ENCODE data around the gene PPM1K. TPM values are rescaled to one million over a fixed set of nuclear protein-coding genes. Genes with fewer than 3 reads are reported as not detected.

The PPM1K gene
- total RNA-seq, 1 experiment from 2014 or later, result 3.4 TPM

- no peak for DNase-seq (ENCODE audit: low read depth)
These were observed 7.2 kb downstream of the PPM1K start for GRCh38 chr4:88276952-88277710.

- no peak for DNase-seq (ENCODE audit: low read depth)
These were observed 8.3 kb downstream of the PPM1K start for GRCh38 chr4:88275949-88276515.

- DNase-seq (ENCODE audit: low read depth), result no peak
These were observed 8.8 kb downstream of the PPM1K start for GRCh38 chr4:88275516-88275915.

GRCh38 chr4:88268913-88269312, 15.4 kb downstream of the PPM1K start:
- no peak for DNase-seq (ENCODE audit: low read depth)

- no peak for DNase-seq (ENCODE audit: low read depth)
These were observed 20.0 kb downstream of the PPM1K start for GRCh38 chr4:88264336-88264735.

- DNase-seq (ENCODE audit: low read depth), result no peak
These were observed 26.6 kb downstream of the PPM1K start for GRCh38 chr4:88257726-88258125.

- DNase-seq (ENCODE audit: low read depth), result no peak
These were observed 29.2 kb downstream of the PPM1K start for GRCh38 chr4:88255111-88255510.

GRCh38 chr4:88251924-88252323, 32.4 kb downstream of the PPM1K start:
- no peak for DNase-seq (ENCODE audit: low read depth)

GRCh38 chr4:88247148-88247547, 37.2 kb downstream of the PPM1K start:
- DNase-seq (ENCODE audit: low read depth), result no peak

- no peak for DNase-seq (ENCODE audit: low read depth)
These were observed 37.8 kb downstream of the PPM1K start for GRCh38 chr4:88246600-88246999.

- no peak for DNase-seq (ENCODE audit: low read depth)
These were observed 39.4 kb downstream of the PPM1K start for GRCh38 chr4:88244816-88245579.

- no peak for DNase-seq (ENCODE audit: low read depth)
These were observed 40.3 kb downstream of the PPM1K start for GRCh38 chr4:88244056-88244455.

- DNase-seq (ENCODE audit: low read depth), result no peak
These were observed 42.2 kb downstream of the PPM1K start for GRCh38 chr4:88242144-88242543.

- DNase-seq (ENCODE audit: low read depth), result no peak
These were observed 44.1 kb downstream of the PPM1K start for GRCh38 chr4:88240297-88240714.

GRCh38 chr4:88230969-88231771, 53.2 kb downstream of the PPM1K start:
- no peak for DNase-seq (ENCODE audit: low read depth)

- no peak for DNase-seq (ENCODE audit: low read depth)
These were observed 53.9 kb downstream of the PPM1K start for GRCh38 chr4:88230461-88230891.

GRCh38 chr4:88227734-88228133, 56.6 kb downstream of the PPM1K start:
- no peak for DNase-seq (ENCODE audit: low read depth)

GRCh38 chr4:88226143-88226542, 58.2 kb downstream of the PPM1K start:
- DNase-seq (ENCODE audit: low read depth), result no peak

GRCh38 chr4:88225232-88226105, 58.9 kb downstream of the PPM1K start:
- DNase-seq (ENCODE audit: low read depth), result no peak

GRCh38 chr4:88223516-88223915, 60.8 kb downstream of the PPM1K start:
- DNase-seq (ENCODE audit: low read depth), result no peak

GRCh38 chr4:88219099-88219498, 65.3 kb downstream of the PPM1K start:
- peak; percentile 4 for DNase-seq (ENCODE audit: low read depth)

Measured in Daoy (cell line).